BJ (cell line): ENCODE results near the gene RENBP. TPM values are rescaled to one million over a fixed set of nuclear protein-coding genes. Genes with fewer than 3 reads are reported as not detected.

Experiments used
- CTCF ChIA-PET: fragments of 350-600 bp; formaldehyde crosslinking; extraction: SDS; loops from one replicate; lab custom pipeline; 2021; ENCODE audit warnings: antibody characterized with exemption, inconsistent platforms; lab: Yijun Ruan, JAX
- POLR2A ChIA-PET: fragments of 300-600 bp; sonication (Branson Sonifier 250); formaldehyde crosslinking; extraction: SDS; loops from one replicate; lab custom pipeline; 2021; ENCODE audit warnings: antibody characterized with exemption; lab: Charles Lee
- DNase-seq: peaks from one replicate; pipeline ENCODE4 v3.0.0-alpha.2; 2011; ENCODE audit warnings: low read depth
- H3K27me3 ChIP-seq: 2 replicates; pipeline ENCODE4 v1.6.0; 2011; ENCODE audit warnings: low read length; ENCODE audit not compliant: control insufficient read depth, insufficient read depth
- H3K36me3 ChIP-seq: 2 replicates; pipeline ENCODE4 v1.5.1; 2011; ENCODE audit warnings: low read length; ENCODE audit not compliant: control insufficient read depth, insufficient read depth
- H3K4me3 ChIP-seq: 2 replicates; pipeline ENCODE4 v1.5.1; 2011; ENCODE audit warnings: low read depth, mild to moderate bottlenecking, control low read depth, low read length
- CTCF ChIP-seq: IDR thresholded peaks from 2 replicates; pipeline ENCODE4 v1.5.1; 2011; ENCODE audit warnings: low read depth, mild to moderate bottlenecking, control low read depth, inconsistent platforms, low read length, moderate library complexity; ENCODE audit not compliant: insufficient read depth
- polyA plus RNA-seq: library from polyadenylated mRNA; depleted of rRNA; stranded (reverse); fragments of >200 nt; gene quantifications from 2 replicates; pipeline ENCODE4 v1.2.3, GENCODE V29; 2011

RENBP gene
- polyA plus RNA-seq, 1 experiment, result 0.43 TPM

GRCh38 chrX:153948847-153949805 is 4.7 kb upstream of the RENBP start:
- TF ChIP-seq CTCF, result no peak
- no peaks in the 10 kb centered on the region for H3K27me3 ChIP-seq
- H3K36me3 ChIP-seq, result peaks cover 27% of the 10 kb centered on the region
- H3K4me3 ChIP-seq, result no peak overlapping the region
- ChIA-PET POLR2A (no interaction called here), CTCF (interaction anchor here (0.6 to 3.3 kb wide), 5 partner anchors 14 to 189 kb away, joined by 3 to 23 read pairs (median 5); partner anchors contain the start of genes ARHGAP4 and NAA10)
- DNase-seq, result no peak

GRCh38 chrX:153948002-153948466 is 3.6 kb upstream of the RENBP start:
- H3K4me3 ChIP-seq, result no peak overlapping the region
- peaks cover 23% of the 10 kb centered on the region for H3K36me3 ChIP-seq
- TF ChIP-seq CTCF, result no peak
- ChIA-PET CTCF (interaction anchor here (0.8 to 3.3 kb wide), 7 partner anchors 13 to 185 kb away, joined by 3 to 23 read pairs (median 18); partner anchors contain the start of genes ARHGAP4, NAA10 and PLXNB3), POLR2A (no interaction called here)
- no peaks in the 10 kb centered on the region for H3K27me3 ChIP-seq
- DNase-seq, result no peak

- TF ChIP-seq CTCF, result peak; percentile 89
- ChIA-PET CTCF (interaction anchor here (0.8 to 3.3 kb wide), 13 partner anchors 11 to 193 kb away, joined by 3 to 23 read pairs (median 7); partner anchors contain the start of genes ARHGAP4, NAA10 and PLXNB3), POLR2A (interaction anchor here (0.5 kb wide), 1 partner anchor 167 kb away, joined by 4 read pairs; the partner anchor contains the start of gene SRPK3)
- DNase-seq, result no peak
- no peaks in the 10 kb centered on the region for H3K27me3 ChIP-seq
- no peak overlapping the region for H3K4me3 ChIP-seq
- H3K36me3 ChIP-seq, result peaks cover 19% of the 10 kb centered on the region
Measured at GRCh38 chrX:153947009-153947769, 2.7 kb upstream of the RENBP start.

- no peak overlapping the region for H3K4me3 ChIP-seq
- no peak for TF ChIP-seq CTCF
- no peaks in the 10 kb centered on the region for H3K27me3 ChIP-seq
- ChIA-PET CTCF (interaction anchor here (1.0 to 3.3 kb wide), 11 partner anchors 12 to 192 kb away, joined by 3 to 23 read pairs (median 7); partner anchors contain the start of genes ARHGAP4, NAA10 and PLXNB3), POLR2A (no interaction called here)
- peaks cover 12% of the 10 kb centered on the region for H3K36me3 ChIP-seq
- no peak for DNase-seq
Measured at GRCh38 chrX:153945956-153946943, 1.8 kb upstream of the RENBP start.
